ENCODE measurements around the gene ATAD3C. TPM values are rescaled to one million over a fixed set of nuclear protein-coding genes. Genes with fewer than 3 reads are reported as not detected.
A peak's percentile ranks its signal among the peaks of the same experiment; 100 is the strongest.

Gene ATAD3C
- total and polyA plus RNA-seq, 2 of the 8 experiments (the other 6 are each of a cell fraction or from before 2014, with no cell fraction given) = 2.0 to 2.7 TPM

GRCh38 chr1:1419813-1420653 lies 29.5 kb upstream of the ATAD3C start:
- Histone ChIP-seq H3K4ac (replicated peaks; ENCODE audit: insufficient read length, low read depth, low read length) (peak overlapping the region; percentile 96), H2AFZ (ENCODE audit: low read length) (peak overlapping the region; percentile 3; the same call in 1 of the 2 replicates), H3K23me2 (ENCODE audit: low read depth, low read length) (peaks cover 6% of the 10 kb centered on the region; the same call in 1 of the 2 replicates), H3K27ac (ENCODE audit: low read depth, low read length) (no peak overlapping the region; the same call in 1 of the 2 replicates), H2BK20ac (ENCODE audit: low read length) (no peak overlapping the region), H2BK120ac (replicated peaks; ENCODE audit: low read depth, low read length) (no peak overlapping the region), H3K4me1 (replicated peaks in 1 of 4; ENCODE audit: control insufficient read depth in 3 of 4, insufficient read depth in 4 of 4, low read length in 3 of 4) (peaks cover 0 to 29% (median 23%) of the 10 kb centered on the region in 4 experiments; a peak in 6 of 7 replicates), H2BK5ac (ENCODE audit: low read depth, low read length) (no peak overlapping the region), H3K18ac (ENCODE audit: extremely low read depth, low read length) (peak overlapping the region; percentile 83), H3K56ac (replicated peaks; ENCODE audit: insufficient read length, low read depth, low read length) (no peak overlapping the region), H2AK5ac (ENCODE audit: low read depth, low read length) (no peak overlapping the region), H3K79me2 (ENCODE audit: control insufficient read depth in 1 of 2, insufficient read depth in 2 of 2, low read length in 2 of 2) (no peaks in the 10 kb centered on the region), H2BK15ac (ENCODE audit: low read length) (no peak overlapping the region; the same call in 1 of the 2 replicates), H4K20me1 (replicated peaks in 1 of 2; ENCODE audit: control insufficient read depth in 1 of 2, insufficient read depth in 2 of 2, low read length in 2 of 2) (no peaks in the 10 kb centered on the region), H3K79me1 (ENCODE audit: low read depth, low read length) (no peaks in the 10 kb centered on the region), H3K23ac (ENCODE audit: insufficient read length) (no peak overlapping the region), H2BK12ac (ENCODE audit: low read depth, low read length) (peak overlapping the region; percentile 90; the same call in 1 of the 2 replicates), H3K27me3 (replicated peaks in 1 of 4; ENCODE audit: control insufficient read depth in 3 of 4, extremely low read depth in 1 of 4, insufficient read depth in 3 of 4, low read length in 3 of 4) (no peaks in the 10 kb centered on the region; a peak in 2 of 7 replicates), H3K4me3 (ENCODE audit: extremely low read depth in 1 of 4, insufficient read depth in 2 of 4, low read depth in 3 of 4, low read length in 4 of 4) (peak overlapping the region; percentile 7 to 50 (median 26); a peak in 6 of 8 replicates), H3K9ac (replicated peaks in 1 of 4; ENCODE audit: extremely low read depth in 1 of 4, low read depth in 3 of 4, low read length in 3 of 4) (peak overlapping the region in 1 of 4 experiments; percentile 85; a peak in 1 of 7 replicates), H4K5ac (ENCODE audit: insufficient read length, low read depth, low read length) (no peak overlapping the region), H3K14ac (ENCODE audit: insufficient read length) (no peak overlapping the region), H3K4me2 (ENCODE audit: insufficient read depth in 1 of 2, low read depth in 2 of 2, low read length in 2 of 2) (peak overlapping the region; percentile 44 to 65; a peak in 3 of 4 replicates), H3K9me3 (ENCODE audit: insufficient read depth in 2 of 2, low read depth in 1 of 2, low read length in 1 of 2) (no peaks in the 10 kb centered on the region), H3K36me3 (ENCODE audit: control insufficient read depth in 2 of 4, insufficient read depth in 4 of 4, low read length in 3 of 4) (no peaks in the 10 kb centered on the region), H4K91ac (replicated peaks; ENCODE audit: insufficient read length, low read length) (peak overlapping the region; percentile 85), H4K8ac (ENCODE audit: extremely low read depth, insufficient read depth, low read length) (peak overlapping the region; percentile 88)
- CTCF ChIA-PET (ENCODE audit: partially characterized antibody) = interaction anchor here (0.7 to 1.3 kb wide), 4 partner anchors 10 to 85 kb away, joined by 3 to 5 read pairs (median 4); no protein-coding TSS in a partner anchor
- TF ChIP-seq GABPA (IDR thresholded peaks at IDR 0.05; ENCODE audit: borderline replicate concordance, insufficient read depth, low read length) = peak; percentile 18; the same call in 1 of the 2 replicates
- TF ChIP-seq RNF2 (IDR thresholded peaks at IDR 0.05; ENCODE audit: borderline replicate concordance, low read depth, low read length, missing control alignments, poor library complexity, severe bottlenecking) = peak; percentile 26
- no peak for TF ChIP-seq POU5F1 (IDR thresholded peaks at IDR 0.05; ENCODE audit: low read depth, low read length)
- TF ChIP-seq TAF1 (IDR thresholded peaks at IDR 0.05; ENCODE audit: low read depth, low read length) = 0 out of 2 replicates have a peak, but pooled peaks have one; percentile 31
- FAIRE-seq = no peak
- no peak for DNase-seq (ENCODE audit: low read depth in 1 of 2, low spot score in 2 of 2)
- WGBS, 2 experiments (ENCODE audit: extremely low coverage in 1 of 2, insufficient coverage in 1 of 2, insufficient read length in 1 of 2, insufficient replicate concordance in 2 of 2, low coverage in 1 of 2, low lambda C conversion rate in 2 of 2, missing lambda C conversion rate in 1 of 2) = 13% methylated on average over 38 of the region's 112 CpGs; no CpG with 5 or more reads in 1 of the 2 experiments
- POLR2A ChIA-PET (ENCODE audit: partially characterized antibody) = interaction anchor here (0.6 to 22.9 kb wide), 9 partner anchors 9 to 101 kb away, joined by 3 to 515 read pairs (median 7); partner anchors contain the start of genes CCNL2, MRPL20 and VWA1

Measured in H1 (cell line).